Activated B cell treated with CpG ODN at 0.5 μM for 24 hours (primary cell): ENCODE results near the gene WWC1. TPM values are rescaled to one million over a fixed set of nuclear protein-coding genes. Genes with fewer than 3 reads are reported as not detected.

Experiments used
- ATAC-seq: fragments of 200-7000 bp; cut with Tn5 transposase; one replicate; pipeline ENCODE4 v1.10.0; 2021; ENCODE audit warnings: low read depth, mild to moderate bottlenecking, moderate library complexity
- CTCF ChIA-PET: fragments of 350-600 bp; sonication (Branson Sonifier 250); formaldehyde crosslinking; loops from one replicate; lab custom pipeline; 2021; ENCODE audit warnings: antibody characterized with exemption; lab: Charles Lee
- POLR2A ChIA-PET: fragments of 350-600 bp; sonication (Branson Sonifier 250); formaldehyde crosslinking; loops from one replicate; lab custom pipeline; 2021; ENCODE audit warnings: antibody characterized with exemption; lab: Charles Lee
- DNase-seq: peaks from one replicate; pipeline ENCODE4 v3.0.0; 2022
- H3K27ac Mint-ChIP-seq: one replicate; pipeline ENCODE4 v1.8.0; 2020; ENCODE audit warnings: mixed read lengths
- H3K27me3 Mint-ChIP-seq: one replicate; pipeline ENCODE4 v1.8.0; 2021; ENCODE audit warnings: mixed read lengths
- H3K36me3 Mint-ChIP-seq: one replicate; pipeline ENCODE4 v1.8.0; 2021; ENCODE audit warnings: low read depth, mixed read lengths
- H3K4me1 Mint-ChIP-seq: one replicate; pipeline ENCODE4 v1.8.0; 2021; ENCODE audit warnings: mixed read lengths
- H3K4me3 Mint-ChIP-seq: one replicate; pipeline ENCODE4 v1.8.0; 2020; ENCODE audit warnings: mild to moderate bottlenecking, mixed read lengths
- H3K9me3 Mint-ChIP-seq: one replicate; pipeline ENCODE4 v1.8.0; 2020; ENCODE audit warnings: mixed read lengths
- intact Hi-C: fragments of 100-400 bp; cut with micrococcal nuclease; formaldehyde crosslinking; loops from one replicate; pipeline ENCODE4 v1.15.1; 2024
- total RNA-seq: library from RNA; stranded (reverse); gene quantifications from 2 replicates; pipeline ENCODE4 v1.2.3, GENCODE V29; 2022
- TF ChIP-seq, protein P1 (sequence below): fragments of 200-600 bp; IDR thresholded peaks from one replicate; pipeline ENCODE4 v1.8.0; 2022; ENCODE audit warnings: antibody characterized with exemption, mild to moderate bottlenecking

Gene WWC1
- total RNA-seq, 1 donor from 2014 or later = 2.0 TPM

DNA sequence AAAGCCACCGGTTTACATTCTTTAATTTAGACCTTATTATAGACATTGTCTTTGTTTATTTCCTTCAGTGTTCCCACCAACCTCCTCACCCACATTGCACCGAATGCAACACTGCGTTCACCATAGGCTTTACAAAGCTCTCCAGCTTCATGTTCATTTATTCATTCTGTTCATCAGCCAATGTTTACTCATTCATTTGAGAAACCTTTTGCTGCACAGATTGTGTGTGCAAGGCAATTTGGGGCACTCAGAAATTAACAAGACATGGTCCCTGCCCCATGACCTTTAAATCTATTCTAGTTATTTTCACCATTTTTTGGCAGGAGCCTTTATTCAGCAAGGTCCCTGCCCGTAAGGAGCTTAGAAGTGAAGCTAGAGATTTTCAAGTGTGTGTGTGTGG, 124.0 kb downstream of the WWC1 start:
- POLR2A ChIA-PET = no interaction called here
- no peaks in the 10 kb centered on the region for H3K36me3 Mint-ChIP-seq
- H3K4me1 Mint-ChIP-seq = no peaks in the 10 kb centered on the region
- no peaks in the 10 kb centered on the region for H3K9me3 Mint-ChIP-seq
- ATAC-seq (no peak), DNase-seq (no peak)
- intact Hi-C loops = no loop called here
- H3K27ac Mint-ChIP-seq = no peak overlapping the region
- no peaks in the 10 kb centered on the region for H3K27me3 Mint-ChIP-seq
- H3K4me3 Mint-ChIP-seq = no peak overlapping the region
- CTCF ChIA-PET = no interaction called here
- TF ChIP-seq, protein P1, sequence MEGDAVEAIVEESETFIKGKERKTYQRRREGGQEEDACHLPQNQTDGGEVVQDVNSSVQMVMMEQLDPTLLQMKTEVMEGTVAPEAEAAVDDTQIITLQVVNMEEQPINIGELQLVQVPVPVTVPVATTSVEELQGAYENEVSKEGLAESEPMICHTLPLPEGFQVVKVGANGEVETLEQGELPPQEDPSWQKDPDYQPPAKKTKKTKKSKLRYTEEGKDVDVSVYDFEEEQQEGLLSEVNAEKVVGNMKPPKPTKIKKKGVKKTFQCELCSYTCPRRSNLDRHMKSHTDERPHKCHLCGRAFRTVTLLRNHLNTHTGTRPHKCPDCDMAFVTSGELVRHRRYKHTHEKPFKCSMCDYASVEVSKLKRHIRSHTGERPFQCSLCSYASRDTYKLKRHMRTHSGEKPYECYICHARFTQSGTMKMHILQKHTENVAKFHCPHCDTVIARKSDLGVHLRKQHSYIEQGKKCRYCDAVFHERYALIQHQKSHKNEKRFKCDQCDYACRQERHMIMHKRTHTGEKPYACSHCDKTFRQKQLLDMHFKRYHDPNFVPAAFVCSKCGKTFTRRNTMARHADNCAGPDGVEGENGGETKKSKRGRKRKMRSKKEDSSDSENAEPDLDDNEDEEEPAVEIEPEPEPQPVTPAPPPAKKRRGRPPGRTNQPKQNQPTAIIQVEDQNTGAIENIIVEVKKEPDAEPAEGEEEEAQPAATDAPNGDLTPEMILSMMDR = no peak

DNA sequence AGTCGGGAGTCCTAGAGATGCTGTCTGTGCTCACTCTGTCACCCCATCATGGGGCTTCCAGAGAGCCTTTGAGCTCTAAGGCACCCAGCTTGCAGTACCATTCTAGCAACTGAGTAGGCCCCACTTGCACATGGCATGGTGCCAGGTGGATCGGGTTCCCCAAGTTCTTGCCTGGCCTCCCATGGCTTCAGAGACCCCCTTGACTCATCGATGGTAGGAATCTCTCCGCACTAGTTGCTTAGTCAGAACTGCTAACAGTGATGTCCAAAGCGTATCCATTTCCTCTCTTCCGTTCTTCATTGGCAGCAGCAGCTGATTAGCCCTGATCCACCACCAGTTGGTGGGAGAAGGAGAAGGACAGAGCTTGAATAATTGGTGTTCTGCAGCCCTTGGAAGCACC, 124.5 kb downstream of the WWC1 start:
- TF ChIP-seq, protein P1 = no peak
- Mint-ChIP-seq H3K4me3 (no peak overlapping the region), H3K36me3 (no peaks in the 10 kb centered on the region), H3K4me1 (no peaks in the 10 kb centered on the region), H3K27me3 (no peaks in the 10 kb centered on the region), H3K9me3 (no peaks in the 10 kb centered on the region), H3K27ac (no peak overlapping the region)
- intact Hi-C loops = no loop called here
- POLR2A ChIA-PET = no interaction called here
- CTCF ChIA-PET = no interaction called here
- ATAC-seq = no peak
- no peak for DNase-seq

DNA sequence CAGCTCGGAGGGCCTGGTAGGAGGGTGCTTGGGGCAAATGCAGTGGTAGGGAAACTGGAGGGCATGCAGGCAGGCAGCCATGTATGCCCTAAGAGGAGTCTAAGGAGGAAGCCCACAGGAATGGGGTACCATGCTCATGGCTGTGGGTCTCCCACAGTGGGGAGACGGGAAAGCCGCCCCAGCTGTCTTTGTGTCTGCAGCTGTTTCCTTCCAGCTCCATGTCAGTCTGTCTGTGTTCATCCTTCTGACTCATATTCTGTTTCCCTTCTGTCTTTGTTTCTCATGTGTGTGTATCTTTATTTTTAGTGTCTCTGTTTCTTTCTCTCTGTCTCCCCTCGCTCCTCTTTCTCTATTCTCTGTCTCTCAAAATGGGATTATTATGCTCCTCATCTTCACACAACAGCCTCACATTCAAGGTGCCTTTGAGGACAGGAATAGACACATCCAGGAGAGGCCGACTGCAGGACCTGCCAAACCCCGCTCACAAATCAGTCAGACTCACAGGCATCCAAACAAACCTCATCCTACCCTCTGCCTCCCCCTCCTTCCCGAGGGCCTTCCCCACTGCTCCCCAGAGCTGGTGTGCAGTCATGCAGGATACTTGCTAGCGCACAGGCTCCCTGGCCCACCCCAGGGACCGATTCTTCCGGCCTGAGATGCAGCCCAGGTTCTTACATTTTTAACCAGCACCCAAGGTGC, 126.4 kb downstream of the WWC1 start:
- POLR2A ChIA-PET = no interaction called here
- TF ChIP-seq, protein P1 = no peak
- DNase-seq (no peak), ATAC-seq (no peak)
- CTCF ChIA-PET = no interaction called here
- Mint-ChIP-seq H3K36me3 (no peaks in the 10 kb centered on the region), H3K4me1 (no peaks in the 10 kb centered on the region), H3K27me3 (no peaks in the 10 kb centered on the region), H3K9me3 (no peaks in the 10 kb centered on the region), H3K4me3 (no peak overlapping the region), H3K27ac (no peak overlapping the region)
- intact Hi-C loops = no loop called here

DNA sequence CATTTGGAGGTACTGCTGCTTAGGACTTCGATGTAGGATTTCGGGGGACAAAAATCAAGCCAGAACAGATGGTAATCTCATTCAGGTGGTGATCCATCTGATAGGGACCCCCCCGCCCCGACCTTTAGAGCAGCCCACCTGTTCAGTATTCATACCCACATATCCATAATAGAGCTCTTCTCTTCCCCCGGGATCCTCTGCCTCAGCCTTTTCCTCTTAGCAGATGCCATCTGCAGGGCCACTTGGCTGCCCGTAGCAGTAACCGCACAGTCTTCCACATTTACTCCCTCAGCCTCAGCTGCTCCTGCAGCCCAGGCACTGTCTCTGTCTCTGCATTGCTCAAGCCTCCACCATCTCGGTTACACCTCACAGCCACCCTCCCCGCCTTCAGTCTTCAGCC, 129.0 kb downstream of the WWC1 start:
- DNase-seq = no peak
- H3K27me3 Mint-ChIP-seq = no peaks in the 10 kb centered on the region
- TF ChIP-seq, protein P1 = no peak
- POLR2A ChIA-PET = no interaction called here
- H3K27ac Mint-ChIP-seq = no peak overlapping the region
- CTCF ChIA-PET = no interaction called here
- H3K4me3 Mint-ChIP-seq = no peak overlapping the region
- H3K9me3 Mint-ChIP-seq = no peaks in the 10 kb centered on the region
- no peak for ATAC-seq
- no peaks in the 10 kb centered on the region for H3K36me3 Mint-ChIP-seq
- no peaks in the 10 kb centered on the region for H3K4me1 Mint-ChIP-seq
- intact Hi-C loops = no loop called here

DNA sequence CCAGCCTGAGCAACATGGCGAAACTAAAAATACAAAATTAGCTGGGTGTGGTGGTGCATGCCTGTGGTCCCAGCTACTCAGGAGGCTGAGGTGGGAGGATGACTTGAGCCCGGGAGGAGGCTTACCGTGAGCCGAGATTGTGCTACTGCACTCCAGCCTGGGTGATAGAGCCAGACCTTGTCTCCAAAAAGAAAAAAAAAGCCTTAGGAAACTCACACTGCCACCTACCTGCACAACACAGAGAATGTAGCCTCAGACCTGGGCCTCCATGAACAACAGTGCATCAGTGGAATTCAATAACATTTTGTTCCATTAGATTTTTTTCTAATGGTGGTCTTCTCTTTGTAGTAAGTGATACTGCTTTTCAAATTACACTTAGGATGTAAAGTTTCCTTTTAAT, 131.0 kb downstream of the WWC1 start:
- no peak overlapping the region for H3K27ac Mint-ChIP-seq
- TF ChIP-seq, protein P1 = no peak
- no peak for ATAC-seq
- no peak for DNase-seq
- no peaks in the 10 kb centered on the region for H3K9me3 Mint-ChIP-seq
- POLR2A ChIA-PET = no interaction called here
- CTCF ChIA-PET = no interaction called here
- no peaks in the 10 kb centered on the region for H3K4me1 Mint-ChIP-seq
- intact Hi-C loops = no loop called here
- no peaks in the 10 kb centered on the region for H3K27me3 Mint-ChIP-seq
- H3K36me3 Mint-ChIP-seq = no peaks in the 10 kb centered on the region
- no peak overlapping the region for H3K4me3 Mint-ChIP-seq
